ENCODE measurements around the gene MREG. TPM values are rescaled to one million over a fixed set of nuclear protein-coding genes. Genes with fewer than 3 reads are reported as not detected.

Gene MREG
- total RNA-seq, 1 experiment from 2014 or later = 16.9 TPM

DNA sequence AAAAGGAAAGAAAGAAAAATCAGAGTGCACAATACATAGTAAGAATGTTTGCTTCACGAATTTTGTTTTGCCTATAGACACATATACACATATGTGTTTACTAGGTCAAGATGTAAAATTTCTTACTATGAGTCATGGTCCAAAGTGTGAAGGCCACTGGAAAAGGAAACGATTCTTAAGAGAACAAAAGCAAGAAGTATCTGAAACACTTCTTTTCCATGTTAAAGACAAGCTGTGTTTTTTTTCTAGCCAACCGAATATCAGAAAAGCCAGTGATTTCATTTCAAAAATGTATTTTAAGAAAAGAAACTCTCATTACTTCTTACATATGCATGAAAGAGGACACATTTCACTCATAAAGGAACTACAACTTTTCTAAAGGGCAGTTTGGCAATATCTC, 43.4 kb upstream of the MREG start (continued):
- TF ChIP-seq, protein P1, sequence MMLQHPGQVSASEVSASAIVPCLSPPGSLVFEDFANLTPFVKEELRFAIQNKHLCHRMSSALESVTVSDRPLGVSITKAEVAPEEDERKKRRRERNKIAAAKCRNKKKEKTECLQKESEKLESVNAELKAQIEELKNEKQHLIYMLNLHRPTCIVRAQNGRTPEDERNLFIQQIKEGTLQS (IDR thresholded peaks at IDR 0.05) = no peak
- TF ChIP-seq CEBPB (IDR thresholded peaks at IDR 0.05; ENCODE audit: low read depth) = no peak
- TF ChIP-seq POLR2A (IDR thresholded peaks at IDR 0.05; ENCODE audit: borderline replicate concordance, extremely low read depth, insufficient read depth, insufficient read length) = no peak
- TF ChIP-seq JUND (IDR thresholded peaks at IDR 0.05) = no peak
- TF ChIP-seq TCF7L2 (IDR thresholded peaks at IDR 0.05; ENCODE audit: borderline replicate concordance, extremely low read depth, insufficient read depth, insufficient read length) = no peak
- TF ChIP-seq EZH2phosphoT487 (IDR thresholded peaks at IDR 0.05; ENCODE audit: borderline replicate concordance) = no peak
- no peak for TF ChIP-seq SIN3A (IDR thresholded peaks at IDR 0.05; ENCODE audit: low read depth)
- no peak for TF ChIP-seq YY1 (IDR thresholded peaks at IDR 0.05; ENCODE audit: extremely low read depth, insufficient replicate concordance, low read depth, low read length)
- TF ChIP-seq, protein P2, sequence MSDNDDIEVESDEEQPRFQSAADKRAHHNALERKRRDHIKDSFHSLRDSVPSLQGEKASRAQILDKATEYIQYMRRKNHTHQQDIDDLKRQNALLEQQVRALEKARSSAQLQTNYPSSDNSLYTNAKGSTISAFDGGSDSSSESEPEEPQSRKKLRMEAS (IDR thresholded peaks at IDR 0.05) = no peak
- TF ChIP-seq, protein P3, sequence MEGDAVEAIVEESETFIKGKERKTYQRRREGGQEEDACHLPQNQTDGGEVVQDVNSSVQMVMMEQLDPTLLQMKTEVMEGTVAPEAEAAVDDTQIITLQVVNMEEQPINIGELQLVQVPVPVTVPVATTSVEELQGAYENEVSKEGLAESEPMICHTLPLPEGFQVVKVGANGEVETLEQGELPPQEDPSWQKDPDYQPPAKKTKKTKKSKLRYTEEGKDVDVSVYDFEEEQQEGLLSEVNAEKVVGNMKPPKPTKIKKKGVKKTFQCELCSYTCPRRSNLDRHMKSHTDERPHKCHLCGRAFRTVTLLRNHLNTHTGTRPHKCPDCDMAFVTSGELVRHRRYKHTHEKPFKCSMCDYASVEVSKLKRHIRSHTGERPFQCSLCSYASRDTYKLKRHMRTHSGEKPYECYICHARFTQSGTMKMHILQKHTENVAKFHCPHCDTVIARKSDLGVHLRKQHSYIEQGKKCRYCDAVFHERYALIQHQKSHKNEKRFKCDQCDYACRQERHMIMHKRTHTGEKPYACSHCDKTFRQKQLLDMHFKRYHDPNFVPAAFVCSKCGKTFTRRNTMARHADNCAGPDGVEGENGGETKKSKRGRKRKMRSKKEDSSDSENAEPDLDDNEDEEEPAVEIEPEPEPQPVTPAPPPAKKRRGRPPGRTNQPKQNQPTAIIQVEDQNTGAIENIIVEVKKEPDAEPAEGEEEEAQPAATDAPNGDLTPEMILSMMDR (IDR thresholded peaks at IDR 0.05 in 2 of 3, conservative IDR thresholded peaks at IDR 0.05 in 1 of 3; ENCODE audit: borderline replicate concordance in 1 of 3, insufficient read depth in 1 of 3, low read depth in 2 of 3, low read length in 2 of 3) = no peak
- TF ChIP-seq ZFX (IDR thresholded peaks at IDR 0.05) = no peak
- no peak for TF ChIP-seq POLR2AphosphoS5 (IDR thresholded peaks at IDR 0.05; ENCODE audit: low read depth, low read length)

DNA sequence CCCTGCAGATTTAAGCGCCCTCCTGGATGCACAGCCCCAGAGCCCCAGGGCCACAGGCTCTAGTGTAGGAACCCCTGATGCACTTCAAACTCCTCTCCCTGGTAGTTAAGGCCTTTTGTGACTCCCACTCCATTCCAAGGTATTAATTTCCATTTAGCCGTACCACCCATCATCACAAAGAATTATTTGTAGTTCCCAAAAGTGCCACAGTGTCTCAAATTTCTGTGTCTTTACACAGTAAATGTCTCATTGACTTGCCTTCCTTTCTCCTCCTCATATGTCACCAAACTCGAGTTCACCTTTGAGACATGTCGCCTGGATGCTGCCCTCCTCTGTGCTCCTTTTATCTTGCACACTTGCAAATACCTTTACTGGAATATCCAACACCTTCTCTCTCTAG, 42.3 kb upstream of the MREG start:
- ChIA-PET CTCF (no interaction called here), POLR2A (no interaction called here), RAD21 (ENCODE audit: low non-redundant PET in 1 of 2, low total read pairs in 2 of 2, uncharacterized antibody in 2 of 2, unreplicated experiment in 2 of 2) (no interaction called here)
- BruUV-seq (replicated peaks) = no TSS peak
- Histone ChIP-seq H3K9me2 (ENCODE audit: insufficient read depth) (no peaks in the 10 kb centered on the region), H3K27ac (ENCODE audit: low read depth, low read length) (no peak overlapping the region), H3K4me2 (ENCODE audit: low read length) (no peak overlapping the region), H3K9me3 (ENCODE audit: control insufficient read depth in 1 of 2, insufficient read depth in 1 of 2, low read depth in 1 of 2, low read length in 2 of 2) (no peaks in the 10 kb centered on the region), H4K20me1 (ENCODE audit: insufficient read depth) (no peaks in the 10 kb centered on the region), H2AFZ (ENCODE audit: low read depth, low read length, poor library complexity, severe bottlenecking) (no peak overlapping the region), H3K4me3 (replicated peaks in 1 of 2; ENCODE audit: low read depth in 1 of 2, low read length in 2 of 2) (no peak overlapping the region), H3K4me1 (ENCODE audit: control insufficient read depth in 1 of 2, insufficient read depth in 2 of 2, low read length in 2 of 2) (peaks cover 7 to 18% of the 10 kb centered on the region in 2 experiments; a peak in 3 of 4 replicates), H3K79me2 (ENCODE audit: insufficient read depth, low read length) (no peaks in the 10 kb centered on the region), H3K27me3 (ENCODE audit: insufficient read depth, low read length) (no peaks in the 10 kb centered on the region), H3K36me3 (ENCODE audit: control insufficient read depth in 1 of 2, insufficient read depth in 2 of 2, low read length in 2 of 2) (no peaks in the 10 kb centered on the region), H3K9ac (ENCODE audit: low read length) (no peak overlapping the region)
- no peak for DNase-seq (ENCODE audit: low read depth, low spot score)
- intact Hi-C loops (cut with micrococcal nuclease) = no loop called here
- no peak for ATAC-seq
- TF ChIP-seq POLR2A (IDR thresholded peaks at IDR 0.05; ENCODE audit: borderline replicate concordance, extremely low read depth, insufficient read depth, insufficient read length) (no peak), SIN3A (IDR thresholded peaks at IDR 0.05; ENCODE audit: low read depth) (no peak), FOSL1 (IDR thresholded peaks at IDR 0.05; ENCODE audit: low read depth) (no peak), ELF1 (IDR thresholded peaks at IDR 0.05; ENCODE audit: borderline replicate concordance, low read depth) (no peak), JUND (IDR thresholded peaks at IDR 0.05) (no peak), ZNF274 (IDR thresholded peaks at IDR 0.05; ENCODE audit: low read depth, low read length) (no peak), CBX3 (IDR thresholded peaks at IDR 0.05; ENCODE audit: low read depth) (no peak), RAD21 (IDR thresholded peaks at IDR 0.05; ENCODE audit: low read depth) (no peak), ZFX (IDR thresholded peaks at IDR 0.05) (no peak), SRF (IDR thresholded peaks at IDR 0.05; ENCODE audit: low read depth) (no peak), EGR1 (IDR thresholded peaks at IDR 0.05; ENCODE audit: low read depth) (no peak), SP1 (IDR thresholded peaks at IDR 0.05; ENCODE audit: low read depth) (no peak), CEBPB (IDR thresholded peaks at IDR 0.05; ENCODE audit: low read depth) (no peak)
- TF ChIP-seq, protein P4, sequence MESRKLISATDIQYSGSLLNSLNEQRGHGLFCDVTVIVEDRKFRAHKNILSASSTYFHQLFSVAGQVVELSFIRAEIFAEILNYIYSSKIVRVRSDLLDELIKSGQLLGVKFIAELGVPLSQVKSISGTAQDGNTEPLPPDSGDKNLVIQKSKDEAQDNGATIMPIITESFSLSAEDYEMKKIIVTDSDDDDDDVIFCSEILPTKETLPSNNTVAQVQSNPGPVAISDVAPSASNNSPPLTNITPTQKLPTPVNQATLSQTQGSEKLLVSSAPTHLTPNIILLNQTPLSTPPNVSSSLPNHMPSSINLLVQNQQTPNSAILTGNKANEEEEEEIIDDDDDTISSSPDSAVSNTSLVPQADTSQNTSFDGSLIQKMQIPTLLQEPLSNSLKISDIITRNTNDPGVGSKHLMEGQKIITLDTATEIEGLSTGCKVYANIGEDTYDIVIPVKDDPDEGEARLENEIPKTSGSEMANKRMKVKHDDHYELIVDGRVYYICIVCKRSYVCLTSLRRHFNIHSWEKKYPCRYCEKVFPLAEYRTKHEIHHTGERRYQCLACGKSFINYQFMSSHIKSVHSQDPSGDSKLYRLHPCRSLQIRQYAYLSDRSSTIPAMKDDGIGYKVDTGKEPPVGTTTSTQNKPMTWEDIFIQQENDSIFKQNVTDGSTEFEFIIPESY (IDR thresholded peaks at IDR 0.05; ENCODE audit: extremely low read depth, insufficient replicate concordance, low read length) = no peak

Data from HCT116 (cell line).